PFSK-1 (cell line): Measurements from ENCODE around the gene SESN1.

Experiments used
- POLR2AphosphoS5 ChIP-seq: IDR thresholded peaks from 2 replicates; pipeline ENCODE4 v1.6.1; 2012; ENCODE audit warnings: low read depth, mild to moderate bottlenecking, control low read depth, low read length, moderate library complexity
- REST ChIP-seq, 2 experiments: IDR thresholded peaks; 2 replicates each; pipeline versions ENCODE4 v1.6.1 to v1.8.0; 2011 to 2012; ENCODE audit warnings: low read depth in 2 of 2, low read length in 2 of 2, control low read depth in 1 of 2, inconsistent platforms in 1 of 2, mild to moderate bottlenecking in 1 of 2, moderate library complexity in 1 of 2; ENCODE audit not compliant: insufficient read depth in 1 of 2
- TAF1 ChIP-seq: IDR thresholded peaks from 2 replicates; pipeline ENCODE4 v1.6.1; 2012; ENCODE audit warnings: low read length, control low read depth, borderline replicate concordance; ENCODE audit not compliant: insufficient read depth

GRCh38 chr6:109024784-109025183 is 69.9 kb downstream of the SESN1 start:
- no peak for TF ChIP-seq REST (IDR thresholded peaks at IDR 0.05; ENCODE audit: insufficient read depth in 1 of 2, low read depth in 2 of 2, low read length in 2 of 2)
- no peak for TF ChIP-seq TAF1
- no peak for TF ChIP-seq POLR2AphosphoS5
